Karpas-422 (cell line): ENCODE results near the gene OSMR. TPM values are rescaled to one million over a fixed set of nuclear protein-coding genes. Genes with fewer than 3 reads are reported as not detected.

Source experiments
- DNase-seq: peaks from one replicate; pipeline ENCODE4 v3.0.0-alpha.2; 2015
- H2AFZ ChIP-seq: fragments of 200-600 bp; sonication (generic); 2 replicates; pipeline ENCODE4 v1.6.1; 2014; ENCODE audit warnings: antibody characterized with exemption, low read length, mixed read lengths
- H3K27ac ChIP-seq: fragments of 200-600 bp; sonication (generic); 2 replicates; pipeline ENCODE4 v1.5.1; 2014; ENCODE audit warnings: mild to moderate bottlenecking, low read length, moderate library complexity
- H3K27me3 ChIP-seq: fragments of 200-600 bp; sonication (generic); 2 replicates; pipeline ENCODE4 v1.6.1; 2014; ENCODE audit warnings: low read length, mixed read lengths
- H3K36me3 ChIP-seq: fragments of 200-600 bp; sonication (generic); 2 replicates; pipeline ENCODE4 v1.6.1; 2014; ENCODE audit warnings: low read length, mixed read lengths; ENCODE audit not compliant: insufficient read depth
- H3K4me1 ChIP-seq: fragments of 200-600 bp; sonication (generic); 2 replicates; pipeline ENCODE4 v1.6.1; 2014; ENCODE audit warnings: mild to moderate bottlenecking, low read length, mixed read lengths
- H3K4me2 ChIP-seq: fragments of 200-600 bp; sonication (generic); 2 replicates; pipeline ENCODE4 v1.6.1; 2014; ENCODE audit warnings: low read length, low read depth, mild to moderate bottlenecking; ENCODE audit not compliant: poor library complexity, severe bottlenecking
- H3K4me3 ChIP-seq: fragments of 200-600 bp; sonication (generic); 2 replicates; pipeline ENCODE4 v1.5.1; 2014; ENCODE audit warnings: mild to moderate bottlenecking, antibody characterized with exemption, low read length, mixed read lengths
- H3K79me2 ChIP-seq: fragments of 200-600 bp; sonication (generic); 2 replicates; pipeline ENCODE4 v1.6.1; 2014; ENCODE audit warnings: mild to moderate bottlenecking, low read length, mixed read lengths
- H3K9ac ChIP-seq: fragments of 200-600 bp; sonication (generic); 2 replicates; pipeline ENCODE4 v1.6.0; 2014; ENCODE audit warnings: low read length
- H3K9me2 ChIP-seq: fragments of 200-600 bp; sonication (generic), shearing (Covaris generic); replicated peaks from 2 replicates; pipeline ENCODE4 v1.6.0; 2014; ENCODE audit warnings: mild to moderate bottlenecking, low read length, moderate library complexity; ENCODE audit not compliant: insufficient read depth
- H3K9me3 ChIP-seq: fragments of 300-700, 200-600 bp; sonication (generic); 2 replicates; pipeline ENCODE4 v1.6.1; 2014; ENCODE audit warnings: low read length, mixed read lengths
- H4K20me1 ChIP-seq: fragments of 200-600 bp; sonication (generic); 2 replicates; pipeline ENCODE4 v1.6.1; 2014; ENCODE audit warnings: mild to moderate bottlenecking, antibody characterized with exemption, low read length, low read depth; ENCODE audit not compliant: insufficient read depth
- total RNA-seq: library from RNA; depleted of rRNA; stranded (reverse); fragments of >200 nt; shearing (Covaris generic); gene quantifications from 2 replicates; pipeline ENCODE4 v1.2.3, GENCODE V29; 2014; ENCODE audit warnings: low replicate concordance; rRNA removed

Gene OSMR
- 0.52 TPM in 1 of 2 replicates, not detected in the other for total RNA-seq

GRCh38 chr5:38845526-38846378 lies at the start of gene OSMR:
Gene OSMR (plus strand): TSS chr5:38846012. CDS start chr5:38869045, 23,033 bp downstream.
- no peaks in the 10 kb centered on the region for H3K36me3 ChIP-seq
- no peak within 1 kb of the TSS for H3K9ac ChIP-seq
- H3K27me3 ChIP-seq: no peaks in the 10 kb centered on the region
- no peaks in the 10 kb centered on the region for H3K9me3 ChIP-seq
- no peaks in the 10 kb centered on the region for H3K4me1 ChIP-seq
- DNase-seq: no peak
- H4K20me1 ChIP-seq: no peaks in the 10 kb centered on the region
- no peak within 1 kb of the TSS for H3K4me2 ChIP-seq
- no peaks in the 10 kb centered on the region for H3K9me2 ChIP-seq
- no peak within 1 kb of the TSS for H2AFZ ChIP-seq
- no peaks in the 10 kb centered on the region for H3K79me2 ChIP-seq
- H3K4me3 ChIP-seq: no peak within 1 kb of the TSS
- no peak within 1 kb of the TSS for H3K27ac ChIP-seq

- DNase-seq: no peak
- Histone ChIP-seq H3K9ac (no peak overlapping the region), H3K79me2 (no peaks in the 10 kb centered on the region), H3K9me3 (no peaks in the 10 kb centered on the region), H4K20me1 (no peaks in the 10 kb centered on the region), H2AFZ (no peak overlapping the region), H3K36me3 (no peaks in the 10 kb centered on the region), H3K4me3 (no peak overlapping the region), H3K9me2 (no peaks in the 10 kb centered on the region), H3K27me3 (no peaks in the 10 kb centered on the region), H3K27ac (no peak overlapping the region), H3K4me1 (no peaks in the 10 kb centered on the region), H3K4me2 (no peak overlapping the region)
These were observed 49.1 kb upstream of the OSMR start for GRCh38 chr5:38796742-38797108.

DNA sequence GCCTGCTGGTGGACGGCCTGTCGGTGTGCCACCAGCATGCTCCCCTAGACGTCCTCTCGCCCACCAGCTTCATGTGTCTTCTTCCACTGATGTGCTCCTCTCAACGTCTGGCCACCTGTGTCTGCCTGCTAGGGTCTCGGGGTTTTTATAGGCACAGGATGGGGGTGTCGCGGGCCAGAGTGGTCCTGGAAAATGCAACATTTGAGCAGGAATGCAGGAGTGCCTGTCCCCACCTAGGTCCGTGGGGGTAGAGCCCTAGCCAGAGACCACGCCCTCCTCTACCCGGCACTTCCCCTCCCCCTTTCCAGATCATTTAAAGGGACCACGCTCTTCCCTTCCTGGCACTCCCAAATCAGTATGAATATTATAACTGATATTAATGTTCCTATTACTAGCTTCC lies 48.0 kb upstream of the OSMR start:
- H3K27ac ChIP-seq: no peak overlapping the region
- no peak overlapping the region for H3K4me3 ChIP-seq
- DNase-seq: no peak
- no peaks in the 10 kb centered on the region for H3K9me3 ChIP-seq
- H3K27me3 ChIP-seq: no peaks in the 10 kb centered on the region; the same call in 1 of the 2 replicates
- H3K9me2 ChIP-seq: no peaks in the 10 kb centered on the region
- no peak overlapping the region for H3K4me2 ChIP-seq
- no peak overlapping the region for H3K9ac ChIP-seq
- H3K79me2 ChIP-seq: no peaks in the 10 kb centered on the region
- H3K4me1 ChIP-seq: peaks cover 8% of the 10 kb centered on the region
- no peaks in the 10 kb centered on the region for H3K36me3 ChIP-seq
- H2AFZ ChIP-seq: no peak overlapping the region
- H4K20me1 ChIP-seq: no peaks in the 10 kb centered on the region

GRCh38 chr5:38799556-38800377 lies 46.0 kb upstream of the OSMR start:
- no peak overlapping the region for H3K4me3 ChIP-seq

GRCh38 chr5:38800515-38800914 lies 45.3 kb upstream of the OSMR start:
- no peaks in the 10 kb centered on the region; the same call in 1 of the 2 replicates for H3K27me3 ChIP-seq
- no peaks in the 10 kb centered on the region for H3K9me2 ChIP-seq
- H3K36me3 ChIP-seq: no peaks in the 10 kb centered on the region
- no peak overlapping the region for H3K4me3 ChIP-seq
- no peaks in the 10 kb centered on the region for H4K20me1 ChIP-seq
- H3K4me2 ChIP-seq: no peak overlapping the region
- no peak overlapping the region for H3K27ac ChIP-seq
- H3K9me3 ChIP-seq: no peaks in the 10 kb centered on the region
- no peak for DNase-seq
- no peak overlapping the region for H2AFZ ChIP-seq
- peaks cover 10% of the 10 kb centered on the region for H3K4me1 ChIP-seq
- H3K9ac ChIP-seq: no peak overlapping the region
- no peaks in the 10 kb centered on the region for H3K79me2 ChIP-seq

More at GRCh38 chr5:38799556-38800377, 46.0 kb upstream of the OSMR start:
- Histone ChIP-seq H3K4me1 (peaks cover 10% of the 10 kb centered on the region), H3K9me2 (no peaks in the 10 kb centered on the region), H3K27ac (no peak overlapping the region), H3K27me3 (no peaks in the 10 kb centered on the region; the same call in 1 of the 2 replicates), H4K20me1 (no peaks in the 10 kb centered on the region), H3K9me3 (no peaks in the 10 kb centered on the region), H2AFZ (no peak overlapping the region), H3K79me2 (no peaks in the 10 kb centered on the region), H3K4me2 (no peak overlapping the region), H3K36me3 (no peaks in the 10 kb centered on the region), H3K9ac (no peak overlapping the region)
- DNase-seq: no peak

DNA sequence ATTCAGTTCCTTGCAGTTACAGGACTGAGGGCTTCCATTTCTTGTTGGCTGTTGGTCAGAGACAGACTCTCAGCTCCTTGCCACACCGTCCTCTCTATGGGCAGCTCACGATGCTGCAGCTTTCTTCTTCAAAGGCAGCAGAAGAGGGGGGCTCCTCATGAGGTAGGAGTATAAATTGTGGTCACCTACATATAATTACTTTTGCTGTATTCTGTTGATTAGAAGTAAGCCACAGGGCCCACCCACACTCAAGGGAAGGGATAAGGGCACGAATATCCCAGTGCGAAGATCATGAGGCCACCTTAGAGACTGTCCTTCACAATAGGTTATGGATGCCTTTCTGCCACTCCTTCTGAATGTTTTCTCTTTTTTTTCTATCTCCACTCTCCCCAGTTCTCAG lies 43.7 kb upstream of the OSMR start:
- Histone ChIP-seq H2AFZ (no peak overlapping the region), H3K4me1 (peaks cover 10% of the 10 kb centered on the region), H3K27ac (no peak overlapping the region), H3K9me3 (no peaks in the 10 kb centered on the region), H3K36me3 (no peaks in the 10 kb centered on the region), H3K79me2 (no peaks in the 10 kb centered on the region), H4K20me1 (no peaks in the 10 kb centered on the region), H3K9ac (no peak overlapping the region), H3K4me2 (peak overlapping the region; percentile 38), H3K4me3 (0 out of 2 replicates have a peak overlapping the region, but pooled peaks have one; percentile 36), H3K9me2 (no peaks in the 10 kb centered on the region), H3K27me3 (no peaks in the 10 kb centered on the region; the same call in 1 of the 2 replicates)
- DNase-seq: no peak

DNA sequence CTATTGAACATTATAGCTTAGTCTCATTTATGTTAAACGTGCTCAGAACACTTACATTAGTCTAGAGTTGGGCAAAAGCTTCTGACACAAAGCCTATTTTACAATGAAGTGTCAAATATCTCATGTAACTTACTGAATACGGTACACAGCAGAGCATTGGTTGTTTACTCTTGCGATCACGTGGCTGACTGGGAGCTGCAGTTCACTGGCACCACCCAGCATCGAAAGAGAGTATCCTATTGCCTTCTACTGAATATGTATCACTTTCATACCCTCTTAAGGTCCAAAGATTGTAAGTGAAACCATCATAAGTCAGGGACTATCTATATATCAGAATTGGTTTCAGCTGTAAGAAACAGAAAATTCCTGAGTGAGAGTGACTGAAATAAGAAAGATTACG lies 42.6 kb upstream of the OSMR start:
- no peaks in the 10 kb centered on the region for H3K36me3 ChIP-seq
- H3K9me3 ChIP-seq: no peaks in the 10 kb centered on the region
- no peak overlapping the region for H3K9ac ChIP-seq
- H3K27me3 ChIP-seq: no peaks in the 10 kb centered on the region; the same call in 1 of the 2 replicates
- H4K20me1 ChIP-seq: no peaks in the 10 kb centered on the region
- H3K79me2 ChIP-seq: no peaks in the 10 kb centered on the region
- H3K4me1 ChIP-seq: peaks cover 10% of the 10 kb centered on the region
- no peak for DNase-seq
- H2AFZ ChIP-seq: no peak overlapping the region
- H3K27ac ChIP-seq: no peak overlapping the region
- no peak overlapping the region for H3K4me3 ChIP-seq
- H3K9me2 ChIP-seq: no peaks in the 10 kb centered on the region
- no peak overlapping the region for H3K4me2 ChIP-seq

GRCh38 chr5:38806775-38807258 lies 39.0 kb upstream of the OSMR start:
- Histone ChIP-seq H3K9me3 (no peaks in the 10 kb centered on the region), H3K36me3 (no peaks in the 10 kb centered on the region), H3K27ac (no peak overlapping the region), H3K4me1 (peaks cover 10% of the 10 kb centered on the region), H3K9me2 (no peaks in the 10 kb centered on the region), H4K20me1 (no peaks in the 10 kb centered on the region), H3K4me2 (no peak overlapping the region), H3K9ac (no peak overlapping the region), H3K4me3 (no peak overlapping the region), H3K79me2 (no peaks in the 10 kb centered on the region), H3K27me3 (no peaks in the 10 kb centered on the region; the same call in 1 of the 2 replicates), H2AFZ (no peak overlapping the region)
- DNase-seq: no peak
